ENCODE measurements around the gene LY6G6C. TPM values are rescaled to one million over a fixed set of nuclear protein-coding genes. Genes with fewer than 3 reads are reported as not detected.
"Not testable (repeated sequence)": the region's sequence is repeated elsewhere in the genome, so short reads cannot be mapped to it uniquely, and the experiment has no call there.

Gene LY6G6C
- polyA plus RNA-seq, 3 donors = 0.27 TPM; not detected in 2

DNA sequence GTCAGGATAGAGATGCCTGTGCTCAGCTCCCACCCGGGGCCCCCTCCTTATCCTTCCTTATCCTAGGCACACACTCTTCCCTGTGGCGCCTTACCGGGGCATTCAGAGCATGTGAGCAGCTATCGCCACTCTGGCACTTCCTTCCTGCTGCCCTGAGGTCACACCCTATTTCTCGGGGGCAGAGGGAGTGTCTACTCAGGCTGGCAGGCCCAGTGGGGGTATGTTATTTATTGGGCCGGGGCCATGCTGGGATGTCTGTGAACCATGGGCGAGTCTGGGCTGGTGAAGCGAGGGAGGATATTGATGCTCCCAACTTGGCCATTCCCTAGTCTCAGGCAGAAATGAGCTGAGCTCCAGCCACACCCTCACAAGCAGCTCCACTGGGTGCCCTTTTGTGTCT lies 10.3 kb downstream of the LY6G6C start:
- Mint-ChIP-seq H3K36me3 (no peaks in the 10 kb centered on the region), H3K4me3 (peak overlapping the region; percentile 59 to 80), H3K9me3 (peaks cover 0 to 2% (median 0%) of the 10 kb centered on the region in 7 donors), H3K4me1 (peaks cover 28% of the 10 kb centered on the region), H3K27me3 (ENCODE audit: low read depth in 3 of 3) (peaks cover 0 to 9% (median 1%) of the 10 kb centered on the region in 3 donors), H3K27ac (peak overlapping the region in 4 of 7 donors; percentile 52 to 79 (median 68))
- no peaks in the 10 kb centered on the region for H3K79me2 ChIP-seq (ENCODE audit: insufficient read depth, low read length)
- intact Hi-C loops (cut with micrococcal nuclease) = no loop called here
- H4K20me1 ChIP-seq (ENCODE audit: insufficient read depth, low read length) = no peaks in the 10 kb centered on the region
- H3K9me3 ChIP-seq (replicated peaks in 1 of 2; ENCODE audit: control insufficient read depth in 1 of 2, insufficient read depth in 1 of 2, low read length in 2 of 2) = no peaks in the 10 kb centered on the region
- peak overlapping the region in 1 of 2 donors; percentile 32 for H3K27ac ChIP-seq (ENCODE audit: low read depth in 1 of 2, low read length in 2 of 2)
- H3K4me1 ChIP-seq (ENCODE audit: control insufficient read depth in 1 of 2, insufficient read depth in 2 of 2, low read length in 2 of 2) = peaks cover 21 to 27% of the 10 kb centered on the region in 2 donors
- H3K27me3 ChIP-seq (ENCODE audit: control insufficient read depth in 2 of 2, insufficient read depth in 2 of 2, low read length in 2 of 2) = no peaks in the 10 kb centered on the region
- TF ChIP-seq CTCF (IDR thresholded peaks at IDR 0.05) = no peak
- peak overlapping the region; percentile 56 for H2AFZ ChIP-seq (ENCODE audit: insufficient read depth, low read depth, low read length, poor library complexity, severe bottlenecking)
- H3K4me3 ChIP-seq (replicated peaks in 1 of 3; ENCODE audit: low read depth in 2 of 3, low read length in 3 of 3) = peak overlapping the region in 1 of 3 experiments; percentile 46
- peak overlapping the region; percentile 5 for H3K9ac ChIP-seq (ENCODE audit: insufficient read depth, low read length, poor library complexity, severe bottlenecking)
- peak in 2 of 3 donors; percentile 41 to 54 for DNase-seq
- 83% methylated on average over 1 of the region's 8 CpGs for WGBS (ENCODE audit: insufficient coverage)
- H3K4me2 ChIP-seq (replicated peaks; ENCODE audit: extremely low read depth, low read length, poor library complexity, severe bottlenecking) = peak overlapping the region; percentile 49
- H3K36me3 ChIP-seq (replicated peaks in 1 of 2; ENCODE audit: control insufficient read depth in 1 of 2, insufficient read depth in 2 of 2, low read length in 2 of 2) = no peaks in the 10 kb centered on the region

GRCh38 chr6:31710523-31711219 lies 10.9 kb downstream of the LY6G6C start:
- peaks cover 0 to 9% (median 1%) of the 10 kb centered on the region in 3 donors for H3K27me3 Mint-ChIP-seq (ENCODE audit: low read depth in 3 of 3)
- no peaks in the 10 kb centered on the region for H3K79me2 ChIP-seq (ENCODE audit: insufficient read depth, low read length)
- H3K4me3 Mint-ChIP-seq = peak overlapping the region; percentile 59 to 80
- peak overlapping the region; percentile 49 for H3K4me2 ChIP-seq (replicated peaks; ENCODE audit: extremely low read depth, low read length, poor library complexity, severe bottlenecking)
- H3K9ac ChIP-seq (ENCODE audit: insufficient read depth, low read length, poor library complexity, severe bottlenecking) = no peak overlapping the region
- H3K27ac ChIP-seq (ENCODE audit: low read depth in 1 of 2, low read length in 2 of 2) = peak overlapping the region in 1 of 2 donors; percentile 32
- H3K27ac Mint-ChIP-seq = peak overlapping the region in 6 of 7 donors; percentile 28 to 79 (median 58)
- no peaks in the 10 kb centered on the region for H3K27me3 ChIP-seq (ENCODE audit: control insufficient read depth in 2 of 2, insufficient read depth in 2 of 2, low read length in 2 of 2)
- peak overlapping the region; percentile 56 for H2AFZ ChIP-seq (ENCODE audit: insufficient read depth, low read depth, low read length, poor library complexity, severe bottlenecking)
- no peaks in the 10 kb centered on the region for H3K36me3 ChIP-seq (replicated peaks in 1 of 2; ENCODE audit: control insufficient read depth in 1 of 2, insufficient read depth in 2 of 2, low read length in 2 of 2)
- no peaks in the 10 kb centered on the region for H3K36me3 Mint-ChIP-seq
- TF ChIP-seq CTCF (IDR thresholded peaks at IDR 0.05) = no peak
- peaks cover 21 to 27% of the 10 kb centered on the region in 2 donors for H3K4me1 ChIP-seq (ENCODE audit: control insufficient read depth in 1 of 2, insufficient read depth in 2 of 2, low read length in 2 of 2)
- WGBS (ENCODE audit: insufficient coverage) = 87% methylated on average over 4 of the region's 5 CpGs
- H4K20me1 ChIP-seq (ENCODE audit: insufficient read depth, low read length) = no peaks in the 10 kb centered on the region
- intact Hi-C loops (cut with micrococcal nuclease) = no loop called here
- peak overlapping the region in 1 of 3 experiments; percentile 46 for H3K4me3 ChIP-seq (replicated peaks in 1 of 3; ENCODE audit: low read depth in 2 of 3, low read length in 3 of 3)
- H3K9me3 Mint-ChIP-seq = peaks cover 0 to 2% (median 0%) of the 10 kb centered on the region in 7 donors
- peaks cover 28% of the 10 kb centered on the region for H3K4me1 Mint-ChIP-seq
- no peaks in the 10 kb centered on the region for H3K9me3 ChIP-seq (replicated peaks in 1 of 2; ENCODE audit: control insufficient read depth in 1 of 2, insufficient read depth in 1 of 2, low read length in 2 of 2)
- DNase-seq = no peak

DNA sequence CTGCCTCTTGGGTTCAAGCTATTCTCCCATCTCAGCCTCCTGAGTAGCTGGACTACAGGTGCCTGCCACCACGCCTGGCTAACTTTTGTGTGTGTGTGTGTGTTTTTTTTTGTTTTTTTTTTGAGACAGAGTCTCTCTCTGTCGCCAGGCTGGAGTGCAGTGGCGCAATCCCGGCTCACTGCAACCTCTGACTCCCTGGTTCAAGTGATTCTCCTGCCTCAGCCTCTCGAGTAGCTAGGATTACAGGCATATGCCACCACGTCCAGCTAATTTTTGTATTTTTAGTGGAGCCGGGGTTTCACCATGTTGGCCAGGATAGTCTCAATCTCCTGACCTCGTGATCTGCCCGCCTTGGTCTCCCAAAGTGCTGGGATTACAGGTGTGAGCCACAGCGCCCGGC lies 12.4 kb downstream of the LY6G6C start:
- intact Hi-C loops (cut with micrococcal nuclease); H3K27me3 Mint-ChIP-seq (ENCODE audit: low read depth in 3 of 3); H4K20me1 ChIP-seq (ENCODE audit: insufficient read depth, low read length); H3K4me2 ChIP-seq (replicated peaks; ENCODE audit: extremely low read depth, low read length, poor library complexity, severe bottlenecking); H3K36me3 ChIP-seq (replicated peaks in 1 of 2; ENCODE audit: control insufficient read depth in 1 of 2, insufficient read depth in 2 of 2, low read length in 2 of 2); H3K9me3 Mint-ChIP-seq; DNase-seq; H3K9me3 ChIP-seq (replicated peaks in 1 of 2; ENCODE audit: control insufficient read depth in 1 of 2, insufficient read depth in 1 of 2, low read length in 2 of 2); H3K27ac ChIP-seq (ENCODE audit: low read depth in 1 of 2, low read length in 2 of 2); H3K27me3 ChIP-seq (ENCODE audit: control insufficient read depth in 2 of 2, insufficient read depth in 2 of 2, low read length in 2 of 2); H3K36me3 Mint-ChIP-seq; H3K4me3 ChIP-seq (replicated peaks in 1 of 3; ENCODE audit: low read depth in 2 of 3, low read length in 3 of 3); H3K4me3 Mint-ChIP-seq; H2AFZ ChIP-seq (ENCODE audit: insufficient read depth, low read depth, low read length, poor library complexity, severe bottlenecking); H3K9ac ChIP-seq (ENCODE audit: insufficient read depth, low read length, poor library complexity, severe bottlenecking); H3K79me2 ChIP-seq (ENCODE audit: insufficient read depth, low read length): not testable (repeated sequence)
- Mint-ChIP-seq H3K4me1 (peaks cover 28% of the 10 kb centered on the region), H3K27ac (peak overlapping the region in 2 of 7 donors; percentile 54 to 76)
- 80% methylated on average over 7 of the region's 11 CpGs for WGBS (ENCODE audit: insufficient coverage)
- H3K4me1 ChIP-seq (ENCODE audit: control insufficient read depth in 1 of 2, insufficient read depth in 2 of 2, low read length in 2 of 2) = peaks cover 21 to 27% of the 10 kb centered on the region in 2 donors

Measured in CD14-positive monocyte (primary cell).